ENCODE data around the gene DCLRE1A.

DNA sequence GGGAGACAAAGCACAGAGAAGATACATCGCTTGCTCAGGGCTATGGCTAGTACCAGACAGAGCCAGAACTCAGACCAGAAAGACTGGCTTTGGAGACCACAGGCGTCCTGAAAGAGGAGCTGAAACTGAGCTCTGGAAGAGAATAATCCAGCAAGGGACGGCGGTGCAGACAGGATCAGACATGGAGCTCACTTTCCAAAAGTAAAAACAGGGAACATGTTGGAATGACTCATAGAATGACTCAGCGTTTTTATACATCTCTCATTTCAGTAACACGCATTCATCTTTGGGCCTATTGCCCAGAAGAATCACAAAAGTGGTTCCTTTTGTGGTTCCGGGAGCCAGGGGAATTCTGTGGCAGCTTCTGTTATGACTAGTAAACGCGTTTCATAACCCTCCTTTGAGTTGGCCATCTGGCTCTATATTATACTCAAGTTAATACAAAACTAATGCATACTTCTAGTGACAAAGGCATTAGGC is 65.2 kb downstream of the DCLRE1A start:
- TF ChIP-seq, protein P1, sequence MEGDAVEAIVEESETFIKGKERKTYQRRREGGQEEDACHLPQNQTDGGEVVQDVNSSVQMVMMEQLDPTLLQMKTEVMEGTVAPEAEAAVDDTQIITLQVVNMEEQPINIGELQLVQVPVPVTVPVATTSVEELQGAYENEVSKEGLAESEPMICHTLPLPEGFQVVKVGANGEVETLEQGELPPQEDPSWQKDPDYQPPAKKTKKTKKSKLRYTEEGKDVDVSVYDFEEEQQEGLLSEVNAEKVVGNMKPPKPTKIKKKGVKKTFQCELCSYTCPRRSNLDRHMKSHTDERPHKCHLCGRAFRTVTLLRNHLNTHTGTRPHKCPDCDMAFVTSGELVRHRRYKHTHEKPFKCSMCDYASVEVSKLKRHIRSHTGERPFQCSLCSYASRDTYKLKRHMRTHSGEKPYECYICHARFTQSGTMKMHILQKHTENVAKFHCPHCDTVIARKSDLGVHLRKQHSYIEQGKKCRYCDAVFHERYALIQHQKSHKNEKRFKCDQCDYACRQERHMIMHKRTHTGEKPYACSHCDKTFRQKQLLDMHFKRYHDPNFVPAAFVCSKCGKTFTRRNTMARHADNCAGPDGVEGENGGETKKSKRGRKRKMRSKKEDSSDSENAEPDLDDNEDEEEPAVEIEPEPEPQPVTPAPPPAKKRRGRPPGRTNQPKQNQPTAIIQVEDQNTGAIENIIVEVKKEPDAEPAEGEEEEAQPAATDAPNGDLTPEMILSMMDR (IDR thresholded peaks at IDR 0.05; ENCODE audit: poor library complexity, severe bottlenecking) = no peak
- TF ChIP-seq POLR2AphosphoS5 (IDR thresholded peaks at IDR 0.05) = no peak

Measured in neural cell (in vitro differentiated cells).